ENCODE results near the gene HTT-AS.
"Not testable (repeated sequence)": the region's sequence is repeated elsewhere in the genome, so short reads cannot be mapped to it uniquely, and the experiment has no call there.

Gene HTT-AS

DNA sequence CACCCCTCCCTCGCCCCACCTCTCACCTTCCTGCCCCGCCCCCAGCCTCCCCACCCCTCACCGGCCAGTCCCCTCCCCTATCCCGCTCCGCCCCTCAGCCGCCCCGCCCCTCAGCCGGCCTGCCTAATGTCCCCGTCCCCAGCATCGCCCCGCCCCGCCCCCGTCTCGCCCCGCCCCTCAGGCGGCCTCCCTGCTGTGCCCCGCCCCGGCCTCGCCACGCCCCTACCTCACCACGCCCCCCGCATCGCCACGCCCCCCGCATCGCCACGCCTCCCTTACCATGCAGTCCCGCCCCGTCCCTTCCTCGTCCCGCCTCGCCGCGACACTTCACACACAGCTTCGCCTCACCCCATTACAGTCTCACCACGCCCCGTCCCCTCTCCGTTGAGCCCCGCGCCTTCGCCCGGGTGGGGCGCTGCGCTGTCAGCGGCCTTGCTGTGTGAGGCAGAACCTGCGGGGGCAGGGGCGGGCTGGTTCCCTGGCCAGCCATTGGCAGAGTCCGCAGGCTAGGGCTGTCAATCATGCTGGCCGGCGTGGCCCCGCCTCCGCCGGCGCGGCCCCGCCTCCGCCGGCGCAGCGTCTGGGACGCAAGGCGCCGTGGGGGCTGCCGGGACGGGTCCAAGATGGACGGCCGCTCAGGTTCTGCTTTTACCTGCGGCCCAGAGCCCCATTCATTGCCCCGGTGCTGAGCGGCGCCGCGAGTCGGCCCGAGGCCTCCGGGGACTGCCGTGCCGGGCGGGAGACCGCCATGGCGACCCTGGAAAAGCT lies at the start of gene HTT-AS, which contains the start of gene HTT:
HTT-AS (minus strand) TSS at position 461 of the 768 bp plus-strand sequence.
HTT (plus strand) TSS at position 604 of the 768 bp plus-strand sequence; CDS start at position 749, 145 bp downstream.
- DNase-seq (ENCODE audit: low read depth in 3 of 3), result peak; percentile 95 to 100 (median 98)

GRCh38 chr4:3123181-3123671 lies 48.9 kb upstream of the HTT-AS start:
- no peak for DNase-seq (ENCODE audit: low read depth in 3 of 3)

DNA sequence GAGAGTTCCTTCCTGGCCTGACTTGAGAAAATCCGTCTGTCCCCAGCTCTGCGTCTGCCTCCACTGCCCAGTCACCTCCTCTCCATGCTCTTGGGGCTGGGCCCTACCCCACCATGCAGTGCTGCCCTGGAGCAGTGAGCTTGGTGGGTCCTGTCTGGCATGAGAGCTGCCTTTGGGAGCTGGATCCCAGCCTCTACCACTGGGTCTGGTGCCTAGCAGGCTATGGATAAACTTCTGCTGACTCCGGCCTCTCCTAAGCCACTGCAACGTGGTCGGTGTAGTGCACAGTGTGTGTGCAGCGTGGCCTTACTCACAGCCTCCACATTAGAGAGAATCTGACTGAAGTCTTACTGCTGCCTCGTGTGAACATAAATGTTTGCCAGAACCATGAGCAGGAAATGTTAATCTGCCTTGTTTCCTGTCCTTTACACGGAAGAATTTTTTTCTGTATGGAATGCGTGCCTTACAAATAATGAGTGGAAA lies 47.8 kb upstream of the HTT-AS start:
- no peak for DNase-seq (ENCODE audit: low read depth in 3 of 3)

GRCh38 chr4:3121596-3121995 lies 47.3 kb upstream of the HTT-AS start:
- DNase-seq (ENCODE audit: low read depth in 3 of 3), result no peak

- no peak for DNase-seq (ENCODE audit: low read depth in 3 of 3)
These were observed 46.8 kb upstream of the HTT-AS start for GRCh38 chr4:3121110-3121509.

GRCh38 chr4:3119464-3119863 lies 45.1 kb upstream of the HTT-AS start:
- DNase-seq (ENCODE audit: low read depth in 3 of 3), result no peak

DNA sequence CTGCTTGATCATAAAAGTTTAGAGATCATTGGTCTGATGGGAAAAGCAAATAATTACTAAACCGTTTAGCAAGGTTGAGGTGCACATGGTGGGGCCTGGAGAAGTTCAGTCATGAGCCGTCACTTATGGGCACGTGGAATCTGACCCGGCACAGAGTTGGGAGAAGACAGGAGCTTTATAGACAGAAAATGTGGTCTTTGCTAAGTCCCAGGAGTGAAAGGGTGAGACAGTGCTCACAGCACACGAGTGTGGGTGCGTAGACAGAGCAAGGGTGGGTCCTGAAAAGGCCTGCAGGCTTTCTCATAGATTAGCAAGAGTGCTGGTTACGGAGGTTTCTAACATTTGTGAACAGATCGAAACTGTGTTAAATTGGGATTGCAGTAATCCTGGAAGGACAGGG lies 44.0 kb upstream of the HTT-AS start:
- DNase-seq (ENCODE audit: low read depth in 3 of 3), result no peak

DNA sequence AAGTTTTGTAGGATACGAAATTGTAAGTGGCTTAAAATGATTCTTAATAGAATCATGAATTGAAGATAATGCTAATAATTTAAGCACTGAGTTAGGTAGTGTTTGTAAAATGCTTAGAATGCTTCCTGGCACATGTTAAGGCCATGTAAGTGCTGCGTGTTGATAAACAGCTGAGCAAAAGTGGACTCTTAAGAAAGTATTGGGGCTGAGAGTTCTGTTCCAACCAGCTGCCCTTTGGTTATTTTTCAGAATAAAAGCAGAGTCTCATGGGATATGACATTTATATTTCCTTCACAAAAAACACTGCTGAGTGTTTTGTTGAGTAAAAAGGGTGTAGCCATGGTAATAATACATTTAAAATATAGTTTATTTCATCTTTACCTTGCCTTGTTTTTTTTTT lies 42.6 kb upstream of the HTT-AS start:
- DNase-seq (ENCODE audit: low read depth in 3 of 3), result no peak

GRCh38 chr4:3115637-3116270 lies 41.4 kb upstream of the HTT-AS start:
- DNase-seq (ENCODE audit: low read depth in 3 of 3), result no peak

GRCh38 chr4:3114377-3114776 lies 40.0 kb upstream of the HTT-AS start:
- DNase-seq (ENCODE audit: low read depth in 3 of 3), result no peak

- DNase-seq (ENCODE audit: low read depth in 3 of 3), result no peak
These were observed 38.5 kb upstream of the HTT-AS start for GRCh38 chr4:3112609-3113469.

- no peak for DNase-seq (ENCODE audit: low read depth in 3 of 3)
These were observed 37.9 kb upstream of the HTT-AS start for GRCh38 chr4:3112201-3112600.

DNA sequence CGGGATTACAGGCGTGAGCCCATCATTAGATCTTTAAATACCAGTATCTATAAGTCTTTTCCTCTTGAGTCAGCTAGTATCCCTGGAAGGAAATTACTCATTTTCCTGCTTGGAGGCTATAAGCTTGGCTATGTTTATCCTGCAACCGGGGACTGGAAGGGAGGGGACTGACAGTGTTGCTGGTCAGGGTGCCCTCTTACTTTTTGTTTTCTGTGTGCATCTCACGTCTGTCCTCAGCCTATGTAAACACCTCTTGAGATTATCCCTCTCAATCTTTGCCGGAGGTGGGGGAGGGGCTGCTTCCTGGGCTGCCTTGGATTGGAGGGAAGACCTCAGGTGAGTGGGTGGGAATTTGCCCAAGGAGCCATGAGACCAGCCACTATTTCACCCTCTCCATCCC lies 37.1 kb upstream of the HTT-AS start:
- DNase-seq (ENCODE audit: low read depth in 3 of 3), result no peak

DNA sequence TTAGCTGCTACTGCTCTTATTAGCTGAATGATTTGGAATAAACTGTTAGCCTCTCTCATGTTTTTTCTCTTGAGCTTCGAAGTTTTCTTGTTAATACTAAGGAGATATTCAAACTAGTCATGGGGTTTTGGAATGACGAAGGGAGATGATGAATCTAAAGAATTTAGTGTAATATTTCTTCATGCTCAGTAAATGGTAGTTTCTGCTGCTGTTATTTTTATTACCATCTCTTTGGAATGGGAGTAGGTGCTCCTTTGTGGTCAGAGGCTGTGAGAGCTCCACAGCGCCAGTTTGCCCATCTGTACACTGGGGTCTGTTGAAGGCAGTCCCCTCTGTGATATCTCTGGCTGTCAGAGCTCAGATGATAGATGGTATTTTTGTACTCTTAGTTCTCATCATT lies 33.9 kb upstream of the HTT-AS start:
- DNase-seq (ENCODE audit: low read depth in 3 of 3), result no peak

GRCh38 chr4:3107691-3108121 lies 33.4 kb upstream of the HTT-AS start:
- no peak for DNase-seq (ENCODE audit: low read depth in 3 of 3)

DNA sequence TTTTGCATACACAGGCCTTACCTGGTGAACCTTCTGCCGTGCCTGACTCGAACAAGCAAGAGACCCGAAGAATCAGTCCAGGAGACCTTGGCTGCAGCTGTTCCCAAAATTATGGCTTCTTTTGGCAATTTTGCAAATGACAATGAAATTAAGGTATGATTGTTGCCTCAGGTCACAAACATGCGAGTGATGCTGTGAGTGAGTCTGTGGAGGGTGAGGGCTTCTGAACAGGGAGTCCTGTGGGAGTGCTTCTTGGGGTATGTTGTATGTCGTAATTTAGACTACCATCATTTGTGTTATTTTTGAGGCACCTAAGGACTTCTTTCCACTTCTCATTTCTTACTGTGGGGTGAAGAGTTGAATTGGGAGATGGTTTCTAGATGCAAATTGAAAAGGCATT lies 32.9 kb upstream of the HTT-AS start:
- DNase-seq (ENCODE audit: low read depth in 3 of 3), result no peak

- peak; percentile 84 to 87 (median 86) for DNase-seq (ENCODE audit: low read depth in 3 of 3)
These were observed 32.2 kb upstream of the HTT-AS start for GRCh38 chr4:3106339-3107186.

- no peak for DNase-seq (ENCODE audit: low read depth in 3 of 3)
These were observed 24.0 kb upstream of the HTT-AS start for GRCh38 chr4:3098346-3098745.

- no peak for DNase-seq (ENCODE audit: low read depth in 3 of 3)
These were observed 21.9 kb upstream of the HTT-AS start for GRCh38 chr4:3096202-3096601.

- not testable (repeated sequence) for DNase-seq (ENCODE audit: low read depth in 3 of 3)
These were observed 20.4 kb upstream of the HTT-AS start for GRCh38 chr4:3094701-3095100.

DNA sequence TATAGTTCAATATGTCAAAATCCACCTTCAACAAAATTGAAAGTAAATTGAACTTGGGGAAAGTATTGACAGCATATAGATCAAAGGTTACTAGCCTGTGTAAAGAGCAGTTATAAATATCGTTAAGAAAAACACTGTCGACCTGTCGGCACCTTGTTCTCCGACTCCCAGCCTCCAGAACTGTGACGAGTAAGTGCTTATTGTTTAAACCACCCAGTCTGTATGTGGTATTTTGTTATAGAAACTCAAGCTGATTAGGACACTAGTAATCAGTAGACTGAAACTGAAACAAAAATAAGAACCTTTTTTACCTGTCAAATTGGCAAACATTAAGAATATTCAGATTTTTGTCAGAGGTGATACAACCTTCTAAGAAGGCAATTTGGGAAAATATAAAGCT lies 17.1 kb upstream of the HTT-AS start:
- DNase-seq (ENCODE audit: low read depth in 3 of 3), result no peak

Measured in stimulated activated CD4-positive, alpha-beta T cell treated with anti-CD3 and anti-CD28 coated beads, TNF-alpha, amount 100 ng/mL, for 48 hours (primary cell).